Activated CD8-positive, alpha-beta memory T cell treated with anti-CD3 and anti-CD28 coated beads for 1 hour (primary cell): Measurements from ENCODE around the gene SMYD3.

Experiments
- DNase-seq, 2 donors: peaks; one replicate each; pipeline ENCODE4 v3.0.0-alpha.2; 2020; ENCODE audit warnings: low read depth in 1 of 2; ENCODE audit errors: extremely low read depth in 1 of 2

SMYD3 gene

GRCh38 chr1:246182149-246182851 is 324.8 kb downstream of the SMYD3 start:
- DNase-seq, result no peak

DNA sequence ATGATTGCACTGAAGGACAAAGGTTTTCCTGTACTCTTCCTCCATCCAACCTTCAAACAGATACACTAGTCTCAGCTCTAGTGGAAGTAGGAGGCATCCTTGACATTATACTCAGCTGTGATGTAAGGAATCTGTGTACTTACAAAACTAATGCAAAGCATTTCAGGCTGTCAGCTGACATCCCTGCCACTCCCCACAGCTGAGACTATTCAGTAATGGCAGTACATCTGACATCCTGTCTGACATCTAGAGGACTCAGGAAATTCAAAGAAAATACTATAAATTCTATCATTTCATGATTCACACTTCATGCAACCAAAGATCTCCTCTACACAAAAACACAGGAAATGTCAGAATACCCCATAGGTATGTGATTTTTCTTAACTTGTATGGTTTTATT is 325.8 kb downstream of the SMYD3 start:
- no peak for DNase-seq

DNA sequence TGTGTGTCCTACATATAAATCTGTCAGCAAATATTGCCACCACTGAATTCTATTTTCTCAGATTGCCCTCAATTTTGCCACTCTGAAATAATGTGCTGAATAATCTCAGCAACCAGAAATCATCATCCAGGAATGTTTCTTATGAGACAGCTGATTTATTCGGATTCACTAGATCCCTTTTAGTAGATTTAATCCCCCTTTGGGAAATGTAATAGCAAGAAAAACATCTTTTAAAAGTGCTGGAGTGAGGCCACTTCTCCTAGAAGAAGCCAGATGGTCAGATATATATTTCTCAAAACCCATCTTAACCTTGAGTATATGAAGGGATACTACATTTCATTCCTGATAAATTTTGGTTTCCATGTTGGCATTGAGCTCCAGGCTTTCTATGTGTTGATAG is 327.7 kb downstream of the SMYD3 start:
- DNase-seq, result no peak

- no peak for DNase-seq
Observed at GRCh38 chr1:246178717-246179311, 328.3 kb downstream of the SMYD3 start.

GRCh38 chr1:246176126-246177024 is 330.7 kb downstream of the SMYD3 start:
- DNase-seq, result no peak

GRCh38 chr1:246170574-246171261 is 336.4 kb downstream of the SMYD3 start:
- DNase-seq, result no peak

DNA sequence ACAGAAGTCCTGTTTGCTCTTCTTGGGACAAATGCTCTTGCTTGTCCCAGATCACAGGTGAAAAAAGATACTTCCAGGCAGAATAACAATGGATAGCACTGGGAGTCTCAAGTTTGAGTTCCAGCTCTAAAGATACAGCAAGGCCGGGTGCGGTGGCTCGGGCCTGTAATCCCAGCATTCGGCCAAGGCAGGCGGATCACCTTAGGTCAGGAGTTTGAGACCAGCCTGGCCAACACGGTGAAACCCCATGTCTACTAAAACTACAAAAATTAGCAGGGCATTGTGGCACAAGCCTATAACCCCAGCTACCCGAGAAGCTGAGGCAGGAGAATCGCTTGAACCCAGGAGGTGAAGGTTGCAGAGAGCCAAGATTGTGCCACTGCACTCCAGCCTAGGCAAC is 337.6 kb downstream of the SMYD3 start:
- DNase-seq, result no peak

- DNase-seq, result no peak
Observed at GRCh38 chr1:246169019-246169418, 338.1 kb downstream of the SMYD3 start.

- DNase-seq, result no peak
Observed at GRCh38 chr1:246166841-246167240, 340.2 kb downstream of the SMYD3 start.

- no peak for DNase-seq
Observed at GRCh38 chr1:246165826-246166709, 341.0 kb downstream of the SMYD3 start.

- DNase-seq, result no peak
Observed at GRCh38 chr1:246164764-246165163, 342.3 kb downstream of the SMYD3 start.

- no peak for DNase-seq
Observed at GRCh38 chr1:246162560-246162959, 344.5 kb downstream of the SMYD3 start.

- no peak for DNase-seq
Observed at GRCh38 chr1:246161626-246162025, 345.5 kb downstream of the SMYD3 start.

DNA sequence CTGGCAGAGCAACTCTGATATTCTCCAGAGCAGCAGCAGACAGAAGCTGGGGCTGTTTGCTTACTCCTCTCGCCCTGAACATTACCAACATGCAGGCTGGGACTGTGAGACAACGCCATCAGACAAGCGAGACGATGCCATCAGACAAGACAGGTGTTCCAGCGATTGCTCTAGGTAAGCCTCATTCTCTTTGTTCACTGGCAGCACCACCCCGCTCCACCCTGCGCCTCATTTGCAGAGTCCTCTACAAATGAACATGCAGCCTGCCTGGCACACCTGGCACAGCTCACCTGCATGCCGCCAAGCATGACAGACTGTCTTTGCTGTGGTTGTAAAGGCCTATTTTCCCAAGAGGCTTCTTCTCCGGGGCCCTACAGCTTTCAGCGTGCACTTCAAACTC is 346.2 kb downstream of the SMYD3 start:
- no peak for DNase-seq

DNA sequence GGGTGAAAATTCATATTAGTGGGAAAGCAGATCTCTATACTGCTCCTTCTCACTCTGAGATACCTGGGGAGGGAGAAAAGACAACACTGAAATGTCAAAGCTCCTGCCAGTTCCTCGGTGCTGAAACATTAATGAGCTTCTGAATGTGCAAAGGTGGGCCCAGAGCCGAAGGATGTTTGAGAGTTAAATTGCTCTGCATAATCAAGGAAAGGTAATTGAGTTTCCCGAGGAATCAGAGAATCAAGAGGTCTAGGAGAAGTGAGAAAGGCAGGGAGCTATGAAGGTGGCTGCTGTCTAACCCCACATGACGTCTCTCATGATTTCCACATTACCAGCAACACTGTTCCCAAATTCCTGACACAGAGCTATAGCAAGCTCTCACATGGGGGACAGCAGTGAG is 346.7 kb downstream of the SMYD3 start:
- no peak for DNase-seq

DNA sequence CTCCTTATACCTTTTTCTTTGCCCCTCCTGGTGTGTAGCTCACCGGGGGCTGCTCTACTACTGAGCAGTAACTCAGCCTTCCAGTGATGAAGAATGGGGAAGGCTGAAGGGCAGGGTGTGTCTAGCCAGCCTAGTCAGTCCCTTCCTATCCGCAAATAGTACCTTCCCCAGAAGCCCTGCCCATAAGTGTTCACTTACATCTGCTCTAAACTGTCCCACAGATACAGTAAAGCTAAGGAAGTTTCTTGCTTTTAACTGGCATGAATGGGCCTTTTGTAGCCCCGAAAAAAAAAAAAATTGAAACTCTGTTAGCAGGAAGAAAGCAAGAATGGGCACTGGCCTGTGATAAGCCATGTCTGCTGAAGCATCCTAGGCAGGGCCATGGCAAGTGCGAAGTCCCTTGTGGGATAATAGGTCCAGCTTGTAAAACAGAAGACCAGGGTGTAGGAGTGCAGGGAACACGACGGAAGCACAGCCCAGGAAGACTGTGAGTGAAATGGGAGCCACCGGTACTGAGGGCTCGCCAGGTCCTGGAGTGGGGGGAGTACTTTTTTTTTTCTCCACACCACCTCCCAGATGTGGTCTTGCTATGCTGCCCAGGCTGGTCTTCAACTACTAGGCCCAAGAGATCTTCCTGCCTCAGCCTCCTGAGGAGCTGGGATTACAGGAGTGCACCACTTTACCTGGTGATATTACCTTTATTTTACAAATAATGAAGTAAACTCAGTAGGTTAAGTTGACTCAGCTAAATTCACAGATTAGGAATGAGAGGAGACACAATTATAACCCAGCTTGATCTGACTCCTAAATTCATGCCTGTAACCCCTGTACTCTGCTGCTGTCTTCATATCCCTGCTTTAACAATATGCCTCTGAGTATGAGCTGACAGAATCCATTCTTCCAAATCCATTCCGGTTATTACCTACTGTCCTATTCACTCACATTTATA is 347.5 kb downstream of the SMYD3 start:
- DNase-seq, result no peak

DNA sequence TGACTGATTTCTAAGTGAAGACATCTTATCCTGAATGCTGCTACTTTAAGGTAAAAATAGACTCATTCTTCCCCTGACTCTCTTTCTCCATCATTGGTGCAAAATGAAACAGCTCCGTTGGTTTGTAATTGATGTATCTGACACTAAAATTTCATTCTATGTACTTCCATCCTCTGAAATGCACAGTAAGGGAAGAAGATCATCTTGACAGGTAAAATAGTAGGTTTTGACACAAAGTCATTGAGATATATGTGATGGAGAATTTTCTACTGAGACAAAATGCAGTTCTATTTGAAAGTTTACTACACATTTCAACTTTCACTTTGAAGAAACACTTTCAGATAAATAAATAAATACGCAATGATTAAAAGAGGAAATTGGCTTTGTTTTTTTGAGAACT is 348.9 kb downstream of the SMYD3 start:
- DNase-seq, result no peak

DNA sequence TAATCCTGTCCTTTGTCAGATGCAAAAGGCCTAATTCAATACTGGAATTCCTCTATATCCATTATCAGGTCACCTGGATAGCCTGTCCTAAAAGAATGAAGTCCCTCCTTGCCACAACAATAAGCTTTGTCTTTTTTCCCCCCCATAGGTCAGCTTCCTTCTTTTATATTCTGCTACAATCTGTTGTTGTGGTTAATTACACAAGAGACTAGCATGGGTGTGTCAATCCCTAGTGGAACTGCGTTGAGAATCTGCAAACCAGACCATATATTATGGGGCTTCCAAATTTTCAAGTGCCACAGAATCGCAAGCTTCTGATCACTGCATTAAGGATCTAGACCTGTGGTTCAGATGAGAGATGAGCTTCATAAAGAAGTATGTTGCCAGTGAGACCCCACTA is 349.6 kb downstream of the SMYD3 start:
- no peak for DNase-seq

DNA sequence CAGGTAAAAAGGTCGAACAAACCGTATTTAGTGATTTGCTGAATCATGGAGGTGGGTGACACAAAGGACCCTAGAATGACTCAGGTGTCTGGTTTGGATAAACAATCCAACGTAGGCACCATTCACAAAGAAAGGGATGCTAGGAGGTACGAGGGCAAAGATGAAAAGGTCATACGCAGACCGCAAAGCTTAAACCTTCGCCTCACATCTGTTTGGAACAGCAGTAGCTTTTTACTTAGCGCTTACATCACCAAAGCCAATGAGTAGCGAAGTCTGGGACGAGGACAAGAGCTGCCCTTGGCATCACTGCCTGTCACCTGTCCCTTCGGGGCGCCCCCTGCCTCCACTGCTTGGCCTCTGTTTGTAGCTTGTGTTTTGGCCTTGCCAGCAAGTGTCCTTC is 350.2 kb downstream of the SMYD3 start:
- no peak for DNase-seq
